GM12873 (cell line): Measurements from ENCODE around the gene COG2.

ENCODE experiments used
- TF ChIP-seq, protein P1 (sequence below): IDR thresholded peaks from 2 replicates; pipeline ENCODE4 v1.5.1; 2012; ENCODE audit warnings: low read depth, mild to moderate bottlenecking, moderate library complexity, low read length, control low read depth; ENCODE audit not compliant: insufficient read depth; ENCODE audit errors: missing control alignments

The COG2 gene

GRCh38 chr1:230712470-230712942 lies 70.2 kb downstream of the COG2 start:
- TF ChIP-seq, protein P1, sequence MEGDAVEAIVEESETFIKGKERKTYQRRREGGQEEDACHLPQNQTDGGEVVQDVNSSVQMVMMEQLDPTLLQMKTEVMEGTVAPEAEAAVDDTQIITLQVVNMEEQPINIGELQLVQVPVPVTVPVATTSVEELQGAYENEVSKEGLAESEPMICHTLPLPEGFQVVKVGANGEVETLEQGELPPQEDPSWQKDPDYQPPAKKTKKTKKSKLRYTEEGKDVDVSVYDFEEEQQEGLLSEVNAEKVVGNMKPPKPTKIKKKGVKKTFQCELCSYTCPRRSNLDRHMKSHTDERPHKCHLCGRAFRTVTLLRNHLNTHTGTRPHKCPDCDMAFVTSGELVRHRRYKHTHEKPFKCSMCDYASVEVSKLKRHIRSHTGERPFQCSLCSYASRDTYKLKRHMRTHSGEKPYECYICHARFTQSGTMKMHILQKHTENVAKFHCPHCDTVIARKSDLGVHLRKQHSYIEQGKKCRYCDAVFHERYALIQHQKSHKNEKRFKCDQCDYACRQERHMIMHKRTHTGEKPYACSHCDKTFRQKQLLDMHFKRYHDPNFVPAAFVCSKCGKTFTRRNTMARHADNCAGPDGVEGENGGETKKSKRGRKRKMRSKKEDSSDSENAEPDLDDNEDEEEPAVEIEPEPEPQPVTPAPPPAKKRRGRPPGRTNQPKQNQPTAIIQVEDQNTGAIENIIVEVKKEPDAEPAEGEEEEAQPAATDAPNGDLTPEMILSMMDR = no peak

DNA sequence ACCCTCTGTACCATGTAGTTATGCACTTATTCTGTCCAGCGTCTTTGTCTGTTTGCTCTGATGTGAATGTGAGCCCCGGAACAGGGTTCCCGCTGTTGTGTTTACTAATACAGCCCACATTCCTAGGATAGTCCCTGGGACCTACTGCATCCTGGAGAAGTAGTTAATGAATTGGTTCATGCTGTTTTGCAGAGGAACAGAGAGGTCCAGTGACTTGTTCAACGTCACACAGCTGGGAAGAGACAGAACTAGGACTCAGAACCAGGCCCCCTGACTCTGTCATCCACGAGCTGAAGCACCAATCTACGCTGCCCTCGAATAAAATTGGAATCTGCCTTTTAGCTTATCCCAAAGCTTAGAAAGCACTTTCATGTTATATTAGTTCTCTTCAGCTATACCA lies 70.9 kb downstream of the COG2 start:
- TF ChIP-seq, protein P1 = no peak

DNA sequence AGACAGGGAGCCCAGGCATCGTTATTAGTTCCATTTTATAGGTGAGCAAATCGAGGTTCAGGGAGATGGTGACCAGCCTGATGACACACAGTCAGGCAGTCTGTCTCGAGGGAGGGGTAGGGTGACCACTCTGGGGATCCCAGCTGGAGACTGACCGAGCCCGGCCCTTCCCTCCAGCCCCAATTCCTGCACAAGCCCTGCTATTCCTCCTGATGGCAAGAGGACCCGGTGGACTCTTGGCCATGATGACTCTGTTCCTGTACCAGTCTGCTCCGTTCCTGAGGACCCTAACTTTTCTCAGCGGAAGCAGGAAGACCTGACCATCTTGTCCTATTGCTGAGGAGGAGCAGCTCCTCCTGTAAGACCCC lies 71.2 kb downstream of the COG2 start:
- TF ChIP-seq, protein P1 = no peak

DNA sequence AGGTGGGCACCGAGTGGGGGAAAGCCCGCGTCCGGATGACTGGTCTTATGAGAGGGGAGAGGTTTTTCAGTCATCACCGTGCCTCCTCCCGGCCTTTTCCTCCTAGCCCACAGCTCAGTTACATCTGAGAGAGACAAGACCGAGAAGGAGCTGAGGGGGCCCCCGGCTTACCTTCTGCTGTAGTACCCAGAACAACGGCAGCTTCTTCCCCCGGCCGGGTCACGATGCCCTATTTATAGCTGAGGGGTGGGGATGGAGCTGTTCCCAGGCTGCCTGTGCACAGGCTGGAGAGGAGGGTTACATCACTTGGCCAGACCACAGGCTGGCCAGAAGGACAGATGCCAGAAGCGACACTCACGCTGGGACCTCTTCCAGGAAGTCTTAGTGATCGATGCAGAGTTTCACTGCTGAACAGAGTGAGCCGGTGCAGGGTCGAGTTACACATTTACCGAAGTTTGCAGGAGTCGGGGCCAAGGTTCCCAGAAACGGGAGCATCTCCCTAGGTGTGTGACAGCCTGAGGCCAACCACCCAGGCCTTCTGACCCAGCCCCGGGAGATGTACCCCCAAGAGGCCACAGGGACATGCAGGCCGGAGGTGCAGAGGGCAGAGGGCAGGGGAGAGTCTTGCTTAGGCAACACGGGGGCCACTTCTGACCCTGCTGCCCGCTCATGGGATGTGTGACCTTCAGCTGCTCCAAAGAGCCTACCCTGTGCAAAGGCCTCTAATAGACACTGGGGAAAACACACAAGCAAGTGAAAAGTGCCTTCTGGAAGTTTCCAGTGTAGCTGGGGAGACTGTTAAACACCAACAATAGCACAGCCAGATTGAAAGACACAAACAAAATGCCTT lies 71.9 kb downstream of the COG2 start, which contains the start of gene AGT:
Gene AGT, minus strand, starts transcription at position 208 of the 850 bp plus-strand sequence. CDS start 3,299 bp downstream, outside the sequence.
- TF ChIP-seq, protein P1 = no peak

GRCh38 chr1:230715510-230715909 lies 73.2 kb downstream of the COG2 start:
- TF ChIP-seq, protein P1 = no peak

- TF ChIP-seq, protein P1 = no peak
Measured at GRCh38 chr1:230717251-230717650, 75.0 kb downstream of the COG2 start.

GRCh38 chr1:230725256-230726012 lies 83.2 kb downstream of the COG2 start:
- TF ChIP-seq, protein P1 = no peak
